ENCODE measurements around the gene FUOM. TPM values are rescaled to one million over a fixed set of nuclear protein-coding genes. Genes with fewer than 3 reads are reported as not detected.

Gene FUOM
- polyA plus RNA-seq, 2 donors, result 10.0 to 11.7 TPM

- no peak overlapping the region for H3K4me3 ChIP-seq (ENCODE audit: low read depth in 1 of 2, low read length in 2 of 2)
- no peaks in the 10 kb centered on the region for H3K9me3 ChIP-seq (ENCODE audit: control insufficient read depth in 2 of 2, insufficient read depth in 1 of 2, low read depth in 1 of 2, low read length in 1 of 2)
- 79 to 83% methylated on average over 27 to 30 of the region's 30 CpGs for WGBS, 2 donors
- H3K27me3 ChIP-seq (ENCODE audit: control insufficient read depth in 1 of 2, insufficient read depth in 2 of 2, low read length in 2 of 2), result peaks cover 0 to 12% of the 10 kb centered on the region in 2 donors
- H3K36me3 ChIP-seq (ENCODE audit: control insufficient read depth in 2 of 2, insufficient read depth in 2 of 2, low read length in 1 of 2), result no peaks in the 10 kb centered on the region
- no peak overlapping the region for H3K27ac ChIP-seq (ENCODE audit: low read depth in 2 of 2, low read length in 1 of 2)
- H3K4me1 ChIP-seq (ENCODE audit: control insufficient read depth in 2 of 2, insufficient read depth in 2 of 2, low read length in 1 of 2), result peaks cover 5 to 8% of the 10 kb centered on the region in 2 donors
Measured at GRCh38 chr10:133332936-133333699, 24.7 kb downstream of the FUOM start.

GRCh38 chr10:133329491-133330202 lies 28.2 kb downstream of the FUOM start:
- Histone ChIP-seq H3K27ac (ENCODE audit: low read depth in 2 of 2, low read length in 1 of 2) (no peak overlapping the region), H3K27me3 (ENCODE audit: control insufficient read depth in 1 of 2, insufficient read depth in 2 of 2, low read length in 2 of 2) (peaks cover 3 to 25% of the 10 kb centered on the region in 2 donors), H3K9me3 (ENCODE audit: control insufficient read depth in 2 of 2, insufficient read depth in 1 of 2, low read depth in 1 of 2, low read length in 1 of 2) (no peaks in the 10 kb centered on the region), H3K36me3 (ENCODE audit: control insufficient read depth in 2 of 2, insufficient read depth in 2 of 2, low read length in 1 of 2) (no peaks in the 10 kb centered on the region), H3K4me3 (ENCODE audit: low read depth in 1 of 2, low read length in 2 of 2) (no peak overlapping the region), H3K4me1 (ENCODE audit: control insufficient read depth in 2 of 2, insufficient read depth in 2 of 2, low read length in 1 of 2) (peaks cover 6 to 8% of the 10 kb centered on the region in 2 donors)
- 9% methylated on average over 37 of the region's 37 CpGs for WGBS, 2 donors

GRCh38 chr10:133328358-133329343 lies 29.2 kb downstream of the FUOM start:
- Histone ChIP-seq H3K27ac (ENCODE audit: low read depth in 2 of 2, low read length in 1 of 2) (no peak overlapping the region), H3K4me3 (ENCODE audit: low read depth in 1 of 2, low read length in 2 of 2) (no peak overlapping the region), H3K27me3 (ENCODE audit: control insufficient read depth in 1 of 2, insufficient read depth in 2 of 2, low read length in 2 of 2) (peaks cover 3 to 25% of the 10 kb centered on the region in 2 donors), H3K4me1 (ENCODE audit: control insufficient read depth in 2 of 2, insufficient read depth in 2 of 2, low read length in 1 of 2) (peaks cover 6 to 8% of the 10 kb centered on the region in 2 donors), H3K36me3 (ENCODE audit: control insufficient read depth in 2 of 2, insufficient read depth in 2 of 2, low read length in 1 of 2) (no peaks in the 10 kb centered on the region), H3K9me3 (ENCODE audit: control insufficient read depth in 2 of 2, insufficient read depth in 1 of 2, low read depth in 1 of 2, low read length in 1 of 2) (no peaks in the 10 kb centered on the region)
- WGBS, 2 donors, result 77 to 78% methylated on average over 15 of the region's 15 CpGs

GRCh38 chr10:133327651-133328357 lies 30.0 kb downstream of the FUOM start:
- peaks cover 6 to 8% of the 10 kb centered on the region in 2 donors for H3K4me1 ChIP-seq (ENCODE audit: control insufficient read depth in 2 of 2, insufficient read depth in 2 of 2, low read length in 1 of 2)
- H3K4me3 ChIP-seq (ENCODE audit: low read depth in 1 of 2, low read length in 2 of 2), result no peak overlapping the region
- no peaks in the 10 kb centered on the region for H3K9me3 ChIP-seq (ENCODE audit: control insufficient read depth in 2 of 2, insufficient read depth in 1 of 2, low read depth in 1 of 2, low read length in 1 of 2)
- H3K27ac ChIP-seq (ENCODE audit: low read depth in 2 of 2, low read length in 1 of 2), result no peak overlapping the region
- WGBS, 2 donors, result 42 to 43% methylated on average over 12 of the region's 12 CpGs
- H3K36me3 ChIP-seq (ENCODE audit: control insufficient read depth in 2 of 2, insufficient read depth in 2 of 2, low read length in 1 of 2), result no peaks in the 10 kb centered on the region
- peaks cover 3 to 25% of the 10 kb centered on the region in 2 donors for H3K27me3 ChIP-seq (ENCODE audit: control insufficient read depth in 1 of 2, insufficient read depth in 2 of 2, low read length in 2 of 2)

GRCh38 chr10:133326745-133327650 lies 30.8 kb downstream of the FUOM start:
- Histone ChIP-seq H3K4me1 (ENCODE audit: control insufficient read depth in 2 of 2, insufficient read depth in 2 of 2, low read length in 1 of 2) (peaks cover 6 to 8% of the 10 kb centered on the region in 2 donors), H3K4me3 (ENCODE audit: low read depth in 1 of 2, low read length in 2 of 2) (no peak overlapping the region), H3K27me3 (ENCODE audit: control insufficient read depth in 1 of 2, insufficient read depth in 2 of 2, low read length in 2 of 2) (peaks cover 3 to 25% of the 10 kb centered on the region in 2 donors), H3K9me3 (ENCODE audit: control insufficient read depth in 2 of 2, insufficient read depth in 1 of 2, low read depth in 1 of 2, low read length in 1 of 2) (no peaks in the 10 kb centered on the region), H3K27ac (ENCODE audit: low read depth in 2 of 2, low read length in 1 of 2) (no peak overlapping the region), H3K36me3 (ENCODE audit: control insufficient read depth in 2 of 2, insufficient read depth in 2 of 2, low read length in 1 of 2) (no peaks in the 10 kb centered on the region)
- 22 to 25% methylated on average over 28 of the region's 28 CpGs for WGBS, 2 donors

GRCh38 chr10:133326223-133326551 lies 31.6 kb downstream of the FUOM start:
- Histone ChIP-seq H3K27ac (ENCODE audit: low read depth in 2 of 2, low read length in 1 of 2) (no peak overlapping the region), H3K4me3 (ENCODE audit: low read depth in 1 of 2, low read length in 2 of 2) (peak overlapping the region in 1 of 2 donors; percentile 8)
- WGBS, 2 donors, result 34 to 41% methylated on average over 9 of the region's 9 CpGs

GRCh38 chr10:133325440-133326222 lies 32.2 kb downstream of the FUOM start:
- H3K27me3 ChIP-seq (ENCODE audit: control insufficient read depth in 1 of 2, insufficient read depth in 2 of 2, low read length in 2 of 2), result peaks cover 3 to 27% of the 10 kb centered on the region in 2 donors
- peaks cover 6 to 8% of the 10 kb centered on the region in 2 donors for H3K4me1 ChIP-seq (ENCODE audit: control insufficient read depth in 2 of 2, insufficient read depth in 2 of 2, low read length in 1 of 2)
- H3K4me3 ChIP-seq (ENCODE audit: low read depth in 1 of 2, low read length in 2 of 2), result peak overlapping the region; percentile 8 to 23
- H3K27ac ChIP-seq (ENCODE audit: low read depth in 2 of 2, low read length in 1 of 2), result no peak overlapping the region
- no peaks in the 10 kb centered on the region for H3K36me3 ChIP-seq (ENCODE audit: control insufficient read depth in 2 of 2, insufficient read depth in 2 of 2, low read length in 1 of 2)
- 1 to 3% methylated on average over 71 to 91 of the region's 91 CpGs for WGBS, 2 donors
- no peaks in the 10 kb centered on the region for H3K9me3 ChIP-seq (ENCODE audit: control insufficient read depth in 2 of 2, insufficient read depth in 1 of 2, low read depth in 1 of 2, low read length in 1 of 2)

More at GRCh38 chr10:133326223-133326551, 31.6 kb downstream of the FUOM start:
- Histone ChIP-seq H3K9me3 (ENCODE audit: control insufficient read depth in 2 of 2, insufficient read depth in 1 of 2, low read depth in 1 of 2, low read length in 1 of 2) (no peaks in the 10 kb centered on the region), H3K27me3 (ENCODE audit: control insufficient read depth in 1 of 2, insufficient read depth in 2 of 2, low read length in 2 of 2) (peaks cover 3 to 25% of the 10 kb centered on the region in 2 donors), H3K36me3 (ENCODE audit: control insufficient read depth in 2 of 2, insufficient read depth in 2 of 2, low read length in 1 of 2) (no peaks in the 10 kb centered on the region), H3K4me1 (ENCODE audit: control insufficient read depth in 2 of 2, insufficient read depth in 2 of 2, low read length in 1 of 2) (peaks cover 6 to 8% of the 10 kb centered on the region in 2 donors)

- no peaks in the 10 kb centered on the region for H3K9me3 ChIP-seq (ENCODE audit: control insufficient read depth in 2 of 2, insufficient read depth in 1 of 2, low read depth in 1 of 2, low read length in 1 of 2)
- no peak overlapping the region for H3K27ac ChIP-seq (ENCODE audit: low read depth in 2 of 2, low read length in 1 of 2)
- peaks cover 6 to 8% of the 10 kb centered on the region in 2 donors for H3K4me1 ChIP-seq (ENCODE audit: control insufficient read depth in 2 of 2, insufficient read depth in 2 of 2, low read length in 1 of 2)
- peaks cover 3 to 27% of the 10 kb centered on the region in 2 donors for H3K27me3 ChIP-seq (ENCODE audit: control insufficient read depth in 1 of 2, insufficient read depth in 2 of 2, low read length in 2 of 2)
- no peak overlapping the region for H3K4me3 ChIP-seq (ENCODE audit: low read depth in 1 of 2, low read length in 2 of 2)
- WGBS, 2 donors, result 18% methylated on average over 20 of the region's 20 CpGs
- no peaks in the 10 kb centered on the region for H3K36me3 ChIP-seq (ENCODE audit: control insufficient read depth in 2 of 2, insufficient read depth in 2 of 2, low read length in 1 of 2)
Measured at GRCh38 chr10:133324857-133325260, 33.0 kb downstream of the FUOM start.
